Left lung (tissue), 10 donors: ENCODE data around the gene SMCP. TPM values are rescaled to one million over a fixed set of nuclear protein-coding genes. Genes with fewer than 3 reads are reported as not detected.

Source experiments
- ATAC-seq: fragments of 200-7000 bp; cut with Tn5 transposase; one replicate; pipeline ENCODE4 v1.9.1; 2020; ENCODE audit warnings: moderate library complexity
- DNase-seq, 4 donors: peaks; one replicate each; pipeline ENCODE4 v3.0.0-alpha.2; 2013 to 2020
- H3K27ac ChIP-seq, 2 donors: fragments of 200-600 bp; sonication (generic) in 1 of 2; one replicate each; pipeline versions ENCODE4 v1.5.0 to v1.8.0; 2020 to 2021
- H3K27me3 ChIP-seq, 2 donors: fragments of 200-600 bp; sonication (generic) in 1 of 2; one replicate each; pipeline versions ENCODE4 v1.5.0 to v1.8.0; 2020 to 2021
- H3K36me3 ChIP-seq, 2 donors: fragments of 200-600 bp; sonication (generic) in 1 of 2; one replicate each; pipeline versions ENCODE4 v1.5.0 to v1.8.0; 2020 to 2021
- H3K4me1 ChIP-seq, 2 donors: fragments of 200-600 bp; one replicate each; pipeline ENCODE4 v1.8.0; 2021
- H3K4me3 ChIP-seq, 2 donors: fragments of 200-600 bp; sonication (generic) in 1 of 2; one replicate each; pipeline versions ENCODE4 v1.5.0 to v1.8.0; 2020 to 2021; ENCODE audit warnings: mild to moderate bottlenecking in 1 of 2
- H3K9me3 ChIP-seq, 2 donors: fragments of 200-600 bp; sonication (generic) in 1 of 2; one replicate each; pipeline versions ENCODE4 v1.5.0 to v1.8.0; 2020 to 2021
- CTCF ChIP-seq, 2 donors: fragments of 200-600 bp; sonication (generic) in 1 of 2; IDR thresholded peaks; one replicate each; pipeline versions ENCODE4 v1.5.0 to v1.8.0; 2021; ENCODE audit warnings: antibody characterized with exemption in 2 of 2
- intact Hi-C, 2 donors: fragments of 100-400 bp; cut with DNase I; formaldehyde crosslinking; loops; one replicate each; pipeline versions ENCODE4 v1.11.2 to v1.14.2; 2022
- polyA plus RNA-seq, 6 donors: library from polyadenylated mRNA; unstranded; fragments of 120-200 nt; gene quantifications; one replicate each; pipeline ENCODE4 v1.2.1, GENCODE V29; 2013; ENCODE audit not compliant: insufficient read length in 6 of 6
- total RNA-seq, 2 donors: library from RNA; stranded (reverse); fragmentation: NEBNext Ultra II Directional; extraction: Animal tissue kit (Norgen Biotek cat#: 25700); gene quantifications; one replicate each; pipeline ENCODE4 v1.2.1, GENCODE V29; 2021
- donor health status: DM: no; HTN: yes; CAD: no.
- donor health status: DM: no; HTN: no; CAD: no.

The SMCP gene
- total and polyA plus RNA-seq, 8 donors: not detected

GRCh38 chr1:152919071-152919470, 40.9 kb downstream of the SMCP start:
- DNase-seq (no peak), ATAC-seq (no peak)
- intact Hi-C loops: no loop called here
- Histone ChIP-seq H3K9me3 (no peaks in the 10 kb centered on the region), H3K27ac (no peak overlapping the region), H3K4me1 (no peaks in the 10 kb centered on the region), H3K36me3 (no peaks in the 10 kb centered on the region), H3K27me3 (no peaks in the 10 kb centered on the region), H3K4me3 (no peak overlapping the region)
- no peak for TF ChIP-seq CTCF (IDR thresholded peaks at IDR 0.05)

- H3K4me3 ChIP-seq: no peak overlapping the region
- H3K4me1 ChIP-seq: no peaks in the 10 kb centered on the region
- no peak overlapping the region for H3K27ac ChIP-seq
- no peaks in the 10 kb centered on the region for H3K36me3 ChIP-seq
- no peaks in the 10 kb centered on the region for H3K9me3 ChIP-seq
- H3K27me3 ChIP-seq: no peaks in the 10 kb centered on the region
- intact Hi-C loops: no loop called here
- ATAC-seq (no peak), DNase-seq (no peak)
- TF ChIP-seq CTCF (IDR thresholded peaks at IDR 0.05): no peak
These were observed 46.1 kb downstream of the SMCP start for GRCh38 chr1:152924191-152924590.

DNA sequence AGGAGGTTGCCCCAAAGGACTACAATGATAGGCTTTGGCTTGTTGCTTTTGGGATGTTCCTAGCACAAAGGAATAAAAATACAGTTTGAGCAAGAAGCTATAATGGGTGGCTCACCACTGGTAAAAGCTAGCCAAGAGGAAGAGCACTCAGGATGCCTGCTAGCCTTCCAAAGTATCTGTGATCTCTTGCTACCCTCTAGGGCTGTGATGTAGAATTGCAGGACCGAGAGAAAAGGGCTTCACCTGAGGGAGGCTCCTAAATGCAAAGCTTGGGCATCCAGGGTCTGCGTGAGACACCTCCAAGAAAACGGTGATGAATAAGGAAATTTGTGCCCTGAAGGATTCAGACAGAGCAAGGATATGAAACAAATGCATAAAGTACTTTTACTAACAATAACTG, 48.0 kb downstream of the SMCP start:
- no peak overlapping the region for H3K4me3 ChIP-seq
- TF ChIP-seq CTCF (IDR thresholded peaks at IDR 0.05): no peak
- no peaks in the 10 kb centered on the region for H3K9me3 ChIP-seq
- intact Hi-C loops: no loop called here
- H3K27ac ChIP-seq: no peak overlapping the region
- DNase-seq (no peak), ATAC-seq (peak; percentile 77)
- H3K4me1 ChIP-seq: no peaks in the 10 kb centered on the region
- no peaks in the 10 kb centered on the region for H3K27me3 ChIP-seq
- H3K36me3 ChIP-seq: no peaks in the 10 kb centered on the region

- Histone ChIP-seq H3K4me1 (no peaks in the 10 kb centered on the region), H3K9me3 (no peaks in the 10 kb centered on the region), H3K27ac (no peak overlapping the region), H3K27me3 (no peaks in the 10 kb centered on the region), H3K36me3 (no peaks in the 10 kb centered on the region), H3K4me3 (no peak overlapping the region)
- ATAC-seq (no peak), DNase-seq (no peak)
- intact Hi-C loops: no loop called here
- TF ChIP-seq CTCF (IDR thresholded peaks at IDR 0.05): no peak
These were observed 50.5 kb downstream of the SMCP start for GRCh38 chr1:152928671-152929070.

DNA sequence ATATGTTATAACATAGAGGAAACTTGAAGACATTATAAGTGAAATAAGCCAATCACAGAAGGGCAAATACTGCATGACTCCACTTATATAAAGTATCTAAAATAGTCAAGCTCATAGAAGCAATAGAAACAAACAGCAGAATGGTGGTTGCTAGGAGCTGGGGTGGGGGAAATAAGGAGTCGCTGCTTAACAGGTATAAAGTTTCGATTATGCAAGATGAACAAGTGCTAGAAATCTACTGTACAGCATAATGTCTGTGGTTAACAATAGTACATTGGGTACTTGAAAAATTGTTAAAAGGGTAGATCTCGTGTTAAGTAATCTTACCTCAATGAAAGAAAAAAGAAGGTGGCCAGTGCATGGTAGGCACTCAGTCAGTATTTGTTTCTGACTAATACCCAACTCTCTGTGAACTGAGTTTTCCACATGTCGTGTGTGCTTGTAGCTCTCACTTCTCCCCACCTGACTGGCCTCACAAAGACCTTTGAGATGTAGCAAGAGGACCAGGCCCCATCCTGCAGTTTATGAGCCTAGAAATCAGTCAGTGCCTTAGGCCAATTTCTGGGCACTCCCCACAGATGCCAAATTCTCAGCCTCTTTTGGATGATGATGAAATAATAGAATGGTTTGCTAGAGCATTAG, 54.2 kb downstream of the SMCP start:
- H3K27me3 ChIP-seq: peaks cover 0 to 10% of the 10 kb centered on the region in 2 donors
- TF ChIP-seq CTCF (IDR thresholded peaks at IDR 0.05): no peak
- no peaks in the 10 kb centered on the region for H3K9me3 ChIP-seq
- DNase-seq (peak in 1 of 4 donors; percentile 6), ATAC-seq (peak; percentile 92)
- H3K36me3 ChIP-seq: no peaks in the 10 kb centered on the region
- H3K27ac ChIP-seq: no peak overlapping the region
- H3K4me3 ChIP-seq: no peak overlapping the region
- intact Hi-C loops: no loop called here
- no peaks in the 10 kb centered on the region for H3K4me1 ChIP-seq
